K562 (cell line): ENCODE measurements around the gene SHMT1. TPM values are rescaled to one million over a fixed set of nuclear protein-coding genes. Genes with fewer than 3 reads are reported as not detected.

Experiments used
- ATF1 ChIP-seq, 2 experiments: fragments of 450-650 bp in 1 of 2; IDR thresholded peaks; 2 replicates each; pipeline ENCODE4 v1.6.1; 2016; ENCODE audit warnings: missing compliant biosample characterization in 1 of 2, missing genetic modification characterization in 1 of 2
- BMI1 ChIP-seq: fragments of 150-350 bp; IDR thresholded peaks from 2 replicates; pipeline ENCODE4 v1.6.1; 2014; ENCODE audit warnings: low read length
- CBFA2T2 ChIP-seq: fragments of 450-650 bp; conservative IDR thresholded peaks from 2 replicates; pipeline ENCODE4 v1.6.1; 2017; ENCODE audit warnings: mild to moderate bottlenecking
- ELF2 ChIP-seq: fragments of 250-450 bp; sonication (Bioruptor Pico); IDR thresholded peaks from 2 replicates; pipeline ENCODE4 v1.5.0; 2021; ENCODE audit warnings: mild to moderate bottlenecking
- GABPA ChIP-seq: fragments of 200-800 bp; sonication (Bioruptor generic); conservative IDR thresholded peaks from 2 replicates; pipeline ENCODE4 v1.6.1; 2016; ENCODE audit warnings: low read depth, missing genetic modification characterization, missing compliant biosample characterization
- KHSRP ChIP-seq: fragments of 450-650 bp; IDR thresholded peaks from 2 replicates; pipeline ENCODE4 v1.6.1; 2017
- MNT ChIP-seq, 2 experiments: fragments of 450-650 bp; conservative IDR thresholded peaks; 2 replicates each; pipeline ENCODE4 v1.6.1; 2017; ENCODE audit warnings: mild to moderate bottlenecking in 2 of 2, moderate library complexity in 2 of 2
- NCOR1 ChIP-seq: fragments of 450-650 bp; IDR thresholded peaks from 2 replicates; pipeline ENCODE4 v1.6.1; 2016; ENCODE audit warnings: mild to moderate bottlenecking, moderate library complexity
- NFIX ChIP-seq: fragments of 250-450 bp; sonication (Bioruptor Pico); IDR thresholded peaks from 2 replicates; pipeline ENCODE4 v1.4.0; 2020; ENCODE audit warnings: low read depth, mild to moderate bottlenecking, moderate library complexity
- PHB2 ChIP-seq: fragments of 450-650 bp; IDR thresholded peaks from 2 replicates; pipeline ENCODE4 v1.6.1; 2017; ENCODE audit warnings: low read depth
- PHF20 ChIP-seq: fragments of 450-650 bp; IDR thresholded peaks from 2 replicates; pipeline ENCODE4 v1.6.1; 2018; ENCODE audit not compliant: partially characterized antibody
- PHF8 ChIP-seq: fragments of 200-600 bp; sonication (generic); IDR thresholded peaks from 2 replicates; pipeline ENCODE4 v1.6.1; 2012; ENCODE audit warnings: mixed run types, mild to moderate bottlenecking, inconsistent platforms, low read length, moderate library complexity, borderline replicate concordance
- RAD51 ChIP-seq: fragments of 450-650 bp; IDR thresholded peaks from 2 replicates; pipeline ENCODE4 v1.7.1; 2016; ENCODE audit warnings: low read depth, mild to moderate bottlenecking, borderline replicate concordance
- RBFOX2 ChIP-seq: fragments of 200-400 bp; formaldehyde crosslinking; IDR thresholded peaks from 2 replicates; pipeline ENCODE4 v1.6.1; 2017; ENCODE audit warnings: low read depth, mild to moderate bottlenecking, low read length, moderate library complexity
- SRF ChIP-seq, 2 experiments: fragments of 250-450, 450-650 bp in 1 of 2; sonication (Bioruptor Pico) in 1 of 2; sonication (generic) in 1 of 2; formaldehyde crosslinking; IDR thresholded peaks; 2 replicates each; pipeline versions ENCODE4 v1.5.0 to v1.5.1; 2020 to 2022; ENCODE audit warnings: mild to moderate bottlenecking in 1 of 2, missing genetic modification reagents in 1 of 2
- XRCC4 ChIP-seq: IDR thresholded peaks from one replicate; pipeline ENCODE4 v1.6.1; 2011; ENCODE audit not compliant: insufficient read depth, insufficient read length; ENCODE audit errors: extremely low read depth
- ZBTB7A ChIP-seq: IDR thresholded peaks from 2 replicates; pipeline ENCODE4 v1.6.1; 2011; ENCODE audit warnings: low read depth, mild to moderate bottlenecking, low read length, moderate library complexity, borderline replicate concordance; ENCODE audit not compliant: control insufficient read depth
- ZC3H4 ChIP-seq: sonication (generic); formaldehyde crosslinking; IDR thresholded peaks from 2 replicates; pipeline ENCODE4 v1.9.0; 2021; ENCODE audit warnings: missing genetic modification reagents, borderline replicate concordance
- ZFX ChIP-seq: sonication (generic); formaldehyde crosslinking; IDR thresholded peaks from 2 replicates; pipeline ENCODE4 v1.8.0; 2022; ENCODE audit warnings: mild to moderate bottlenecking, missing genetic modification reagents, moderate library complexity
- ZNF431 ChIP-seq: sonication (generic); formaldehyde crosslinking; IDR thresholded peaks from 2 replicates; pipeline ENCODE4 v1.8.0; 2022; ENCODE audit warnings: mild to moderate bottlenecking, missing genetic modification reagents
- ZNF76 ChIP-seq: fragments of 250-450 bp; sonication (Bioruptor Pico); IDR thresholded peaks from 2 replicates; pipeline ENCODE4 v1.4.0; 2020; ENCODE audit warnings: mild to moderate bottlenecking, moderate library complexity, borderline replicate concordance
- polyA plus RNA-seq, 8 experiments: library from polyadenylated mRNA; depleted of rRNA in 4 of 8; stranded (reverse) in 5 of 8; unstranded in 3 of 8; fragments of >200 nt; fragmentation: Nextera tagmentation in 2 of 8; fragmentation: Illumina TruSeq in 1 of 8; extraction: Ambion mirVana in 2 of 8; extraction: Trizol in 1 of 8; gene quantifications; 2 replicates each; pipeline versions ENCODE4 v1.2.1 to v1.2.3, GENCODE V29; 2011 to 2014; ENCODE audit warnings: inconsistent platforms in 1 of 8, missing spikeins in 1 of 8
- total RNA-seq, 7 experiments: library from RNA; depleted of rRNA in 6 of 7; stranded (reverse); fragments of >200 nt in 6 of 7; fragmentation: Illumina TruSeq in 2 of 7; extraction: Trizol in 2 of 7; gene quantifications; 2 replicates each; pipeline versions ENCODE4 v1.2.1 to v1.2.3, GENCODE V29; 2011 to 2021; ENCODE audit warnings: low replicate concordance in 1 of 7
- TF ChIP-seq, protein P1 (sequence below): sonication (generic); formaldehyde crosslinking; IDR thresholded peaks from 2 replicates; pipeline ENCODE4 v1.8.0; 2022; ENCODE audit warnings: missing genetic modification reagents, mild to moderate bottlenecking, moderate library complexity, borderline replicate concordance
- TF ChIP-seq, protein P2 (sequence below): fragments of 450-650 bp; formaldehyde crosslinking; IDR thresholded peaks from 2 replicates; pipeline ENCODE4 v1.4.0; 2020; ENCODE audit warnings: mild to moderate bottlenecking, moderate library complexity

The SHMT1 gene
- total and polyA plus RNA-seq, 9 of the 15 experiments (the other 6 are each of a cell fraction or from before 2014, with no cell fraction given): 3.3 to 31.2 (median 23.3) TPM

GRCh38 chr17:18314731-18315561 lies 48.4 kb downstream of the SHMT1 start, which contains the start of the genes SMCR8 and TOP3A (continued):
- TF ChIP-seq ZNF76 (CRISPR knock-in tag) (no peak), ZC3H4 (CRISPR knock-in tag) (no peak), PHF20 (peak; percentile 96), ZNF431 (0 out of 2 replicates have a peak, but pooled peaks have one; percentile 34), BMI1 (no peak), KHSRP (no peak), ELF2 (CRISPR knock-in tag) (peak; percentile 92), NFIX (CRISPR knock-in tag) (no peak), MNT (conservative IDR thresholded peaks at IDR 0.05) (peak; percentile 94 to 98), SRF (CRISPR knock-in tag; IDR thresholded peaks at IDR 0.05) (0 out of 4 replicates have a peak, but pooled peaks of 1 of the 2 experiments have one; percentile 7), ATF1 (CRISPR knock-in tag; IDR thresholded peaks at IDR 0.05) (peak; percentile 59), ATF1 (tag; IDR thresholded peaks at IDR 0.05) (peak; percentile 80), NCOR1 (no peak), GABPA (peak; percentile 95), RAD51 (peak; percentile 98), CBFA2T2 (peak; percentile 91), ZBTB7A (peak; percentile 27; the same call in 1 of the 2 replicates), XRCC4 (no peak), ZFX (CRISPR knock-in tag) (peak; percentile 65; the same call in 1 of the 2 replicates), PHB2 (no peak), PHF8 (peak; percentile 71; the same call in 1 of the 2 replicates), RBFOX2 (peak; percentile 85)
- TF ChIP-seq, protein P1, sequence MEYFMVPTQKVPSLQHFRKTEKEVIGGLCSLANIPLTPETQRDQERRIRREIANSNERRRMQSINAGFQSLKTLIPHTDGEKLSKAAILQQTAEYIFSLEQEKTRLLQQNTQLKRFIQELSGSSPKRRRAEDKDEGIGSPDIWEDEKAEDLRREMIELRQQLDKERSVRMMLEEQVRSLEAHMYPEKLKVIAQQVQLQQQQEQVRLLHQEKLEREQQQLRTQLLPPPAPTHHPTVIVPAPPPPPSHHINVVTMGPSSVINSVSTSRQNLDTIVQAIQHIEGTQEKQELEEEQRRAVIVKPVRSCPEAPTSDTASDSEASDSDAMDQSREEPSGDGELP (CRISPR knock-in tag): peak; percentile 40; the same call in 1 of the 2 replicates
- TF ChIP-seq, protein P2, sequence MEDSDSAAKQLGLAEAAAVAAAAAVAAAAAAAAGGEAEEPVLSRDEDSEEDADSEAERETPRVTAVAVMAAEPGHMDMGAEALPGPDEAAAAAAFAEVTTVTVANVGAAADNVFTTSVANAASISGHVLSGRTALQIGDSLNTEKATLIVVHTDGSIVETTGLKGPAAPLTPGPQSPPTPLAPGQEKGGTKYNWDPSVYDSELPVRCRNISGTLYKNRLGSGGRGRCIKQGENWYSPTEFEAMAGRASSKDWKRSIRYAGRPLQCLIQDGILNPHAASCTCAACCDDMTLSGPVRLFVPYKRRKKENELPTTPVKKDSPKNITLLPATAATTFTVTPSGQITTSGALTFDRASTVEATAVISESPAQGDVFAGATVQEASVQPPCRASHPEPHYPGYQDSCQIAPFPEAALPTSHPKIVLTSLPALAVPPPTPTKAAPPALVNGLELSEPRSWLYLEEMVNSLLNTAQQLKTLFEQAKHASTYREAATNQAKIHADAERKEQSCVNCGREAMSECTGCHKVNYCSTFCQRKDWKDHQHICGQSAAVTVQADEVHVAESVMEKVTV (CRISPR knock-in tag): no peak
